IPS-18c (cell line): ENCODE data around the gene CHD2.
"Not testable (repeated sequence)": the region's sequence is repeated elsewhere in the genome, so short reads cannot be mapped to it uniquely, and the experiment has no call there.

Source experiments
- H3K4me3 ChIP-seq: 2 replicates; pipeline ENCODE4 v1.7.0; 2013; ENCODE audit warnings: low read depth, mild to moderate bottlenecking, low read length, moderate library complexity; ENCODE audit not compliant: insufficient read depth
- H3K9me3 ChIP-seq: one replicate; pipeline ENCODE4 v1.6.1; 2013; ENCODE audit warnings: mild to moderate bottlenecking, low read length, moderate library complexity; ENCODE audit not compliant: control insufficient read depth, insufficient read depth

Gene CHD2

DNA sequence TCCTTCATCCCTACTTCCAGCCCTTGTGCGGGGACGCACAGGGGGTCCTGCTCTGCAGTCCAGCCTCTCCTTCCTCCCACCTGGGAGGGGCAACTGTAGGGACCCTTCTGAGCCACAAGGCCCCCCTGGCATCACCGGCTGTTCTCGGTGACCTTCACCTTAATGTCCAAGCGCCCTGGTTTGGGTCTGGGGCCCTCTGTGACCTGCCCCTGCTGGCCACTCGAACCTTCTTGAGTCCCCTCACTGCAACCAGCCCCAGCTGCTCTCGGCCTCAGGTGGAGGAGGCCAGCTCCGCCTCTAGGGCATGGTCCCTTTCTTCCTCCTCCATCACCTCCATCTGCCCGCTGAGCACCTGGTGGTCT is 131.0 kb downstream of the CHD2 start:
- no peaks in the 10 kb centered on the region for H3K9me3 ChIP-seq
- no peak overlapping the region for H3K4me3 ChIP-seq

DNA sequence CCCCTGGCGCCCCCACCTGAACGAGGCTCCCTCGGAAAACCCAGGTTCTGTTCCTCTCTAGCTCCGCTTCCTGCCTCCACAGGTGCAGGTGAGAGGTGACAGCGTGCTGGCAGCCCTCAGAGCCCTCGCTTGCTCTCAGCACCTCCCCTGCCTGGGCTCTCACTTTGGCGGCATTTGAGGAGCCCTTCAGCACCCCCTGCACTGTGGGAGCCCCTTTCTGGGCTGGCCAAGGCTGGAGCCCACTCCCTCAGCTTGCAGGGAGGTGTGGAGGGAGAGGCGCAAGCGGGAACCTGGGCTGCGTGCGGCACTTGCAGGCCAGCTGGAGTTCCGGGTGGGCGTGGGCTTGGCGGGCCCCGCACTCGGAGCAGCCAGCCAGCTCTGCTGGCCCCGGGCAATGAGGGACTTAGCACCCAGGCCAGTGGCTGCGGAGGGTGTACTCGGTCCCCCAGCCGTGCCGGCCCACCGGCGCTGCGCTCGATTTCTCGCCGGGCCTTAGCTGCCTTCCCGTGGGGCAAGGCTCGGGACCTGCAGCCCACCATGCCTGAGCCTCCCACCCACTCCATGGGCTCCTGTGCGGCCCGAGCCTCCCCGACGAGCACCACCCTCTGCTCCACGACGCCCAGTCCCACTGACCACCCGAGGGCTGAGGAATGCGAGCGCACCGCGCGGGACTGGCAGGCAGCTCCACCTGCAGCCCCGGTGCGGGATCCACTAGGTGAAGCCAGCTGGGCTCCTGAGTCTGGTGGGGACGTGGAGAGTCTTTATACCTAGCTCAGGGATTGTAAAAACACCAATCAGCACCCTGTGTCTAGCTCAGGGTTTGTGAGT is 131.6 kb downstream of the CHD2 start:
- H3K9me3 ChIP-seq, H3K4me3 ChIP-seq: not testable (repeated sequence)

DNA sequence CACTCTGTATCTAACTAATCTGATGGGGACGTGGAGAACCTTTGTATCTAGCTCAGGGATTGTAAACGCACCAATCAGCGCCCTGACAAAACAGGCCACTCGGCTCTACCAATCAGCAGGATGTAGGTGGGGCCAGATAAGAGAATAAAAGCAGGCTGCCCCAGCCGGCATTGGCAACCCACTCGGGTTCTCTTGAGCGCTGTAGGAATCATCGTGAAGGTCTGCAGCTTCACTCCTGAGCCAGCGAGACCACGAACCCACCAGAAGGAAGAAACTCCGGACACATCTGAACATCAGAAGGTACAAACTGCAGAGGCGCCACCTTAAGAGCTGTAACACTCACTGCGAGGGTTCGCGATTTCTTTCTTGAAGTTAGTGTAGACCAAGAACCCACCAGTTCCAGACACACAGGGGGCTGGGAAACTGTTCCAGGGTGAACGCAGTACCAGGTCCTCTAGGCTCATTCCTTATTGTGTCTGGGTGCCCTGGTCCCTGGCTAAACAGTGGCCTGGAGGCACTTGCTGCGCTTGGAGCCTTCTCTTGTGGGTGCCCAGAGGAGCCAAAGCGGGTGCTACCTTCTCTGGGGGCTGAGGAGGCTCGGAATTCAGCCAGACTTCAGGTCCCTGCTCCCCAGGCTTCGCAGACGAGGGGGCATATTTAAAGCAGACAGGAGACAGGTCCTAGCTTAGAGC is 132.5 kb downstream of the CHD2 start:
- H3K4me3 ChIP-seq = not testable (repeated sequence)

DNA sequence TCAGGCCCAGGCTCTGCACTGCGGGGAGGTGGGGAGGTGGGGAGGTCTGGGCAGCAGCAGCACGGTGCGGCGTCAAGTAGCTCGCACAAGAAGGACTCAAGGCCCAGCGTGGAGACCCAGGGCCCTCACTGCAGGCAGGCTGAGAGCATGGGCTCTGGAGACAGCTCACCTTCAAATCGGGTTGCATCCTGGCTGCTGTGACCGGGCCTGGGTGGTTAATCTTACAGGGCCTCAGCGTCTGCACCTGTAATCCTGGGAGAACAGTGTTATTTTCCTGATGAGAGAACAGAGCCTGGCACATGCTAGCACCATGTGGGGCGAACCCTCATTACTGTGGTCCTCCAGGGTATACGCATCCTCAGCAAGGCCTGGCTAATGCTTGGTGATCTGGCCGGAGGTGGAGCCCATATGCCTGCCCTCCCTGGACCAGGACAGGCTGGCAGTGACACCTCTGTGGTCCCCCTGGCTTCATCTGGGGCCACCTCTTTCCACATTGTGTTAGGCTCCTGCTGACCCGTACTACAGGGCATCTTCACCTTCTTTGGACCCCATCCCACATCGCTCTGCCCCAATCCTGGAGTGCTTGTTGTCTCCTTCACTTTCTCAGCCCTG is 133.4 kb downstream of the CHD2 start:
- Histone ChIP-seq H3K9me3 (peaks cover 2% of the 10 kb centered on the region), H3K4me3 (no peak overlapping the region)

More for the DNA sequence above, 132.5 kb downstream of the CHD2 start:
- H3K9me3 ChIP-seq = not testable (repeated sequence)

DNA sequence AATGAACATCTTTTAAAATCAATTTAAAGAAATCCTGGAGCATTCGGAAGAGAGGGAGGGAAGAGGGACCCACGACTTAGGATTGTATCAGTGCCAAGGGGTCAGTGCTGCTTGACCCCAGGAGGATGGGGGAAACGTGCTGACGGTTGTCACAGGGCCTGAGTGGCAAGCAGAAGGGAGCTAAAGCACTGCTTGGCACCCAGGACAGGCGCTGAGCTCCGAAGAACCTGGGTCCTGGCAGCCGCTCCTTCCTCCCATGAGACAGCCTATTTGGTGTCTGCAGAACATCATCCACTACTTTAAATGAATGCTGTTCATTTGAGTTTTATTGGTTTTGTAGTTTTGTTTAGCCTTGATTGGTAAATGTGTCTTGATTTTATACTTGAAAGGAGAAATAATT is 134.4 kb downstream of the CHD2 start:
- no peak overlapping the region for H3K4me3 ChIP-seq
- peaks cover 2% of the 10 kb centered on the region for H3K9me3 ChIP-seq

DNA sequence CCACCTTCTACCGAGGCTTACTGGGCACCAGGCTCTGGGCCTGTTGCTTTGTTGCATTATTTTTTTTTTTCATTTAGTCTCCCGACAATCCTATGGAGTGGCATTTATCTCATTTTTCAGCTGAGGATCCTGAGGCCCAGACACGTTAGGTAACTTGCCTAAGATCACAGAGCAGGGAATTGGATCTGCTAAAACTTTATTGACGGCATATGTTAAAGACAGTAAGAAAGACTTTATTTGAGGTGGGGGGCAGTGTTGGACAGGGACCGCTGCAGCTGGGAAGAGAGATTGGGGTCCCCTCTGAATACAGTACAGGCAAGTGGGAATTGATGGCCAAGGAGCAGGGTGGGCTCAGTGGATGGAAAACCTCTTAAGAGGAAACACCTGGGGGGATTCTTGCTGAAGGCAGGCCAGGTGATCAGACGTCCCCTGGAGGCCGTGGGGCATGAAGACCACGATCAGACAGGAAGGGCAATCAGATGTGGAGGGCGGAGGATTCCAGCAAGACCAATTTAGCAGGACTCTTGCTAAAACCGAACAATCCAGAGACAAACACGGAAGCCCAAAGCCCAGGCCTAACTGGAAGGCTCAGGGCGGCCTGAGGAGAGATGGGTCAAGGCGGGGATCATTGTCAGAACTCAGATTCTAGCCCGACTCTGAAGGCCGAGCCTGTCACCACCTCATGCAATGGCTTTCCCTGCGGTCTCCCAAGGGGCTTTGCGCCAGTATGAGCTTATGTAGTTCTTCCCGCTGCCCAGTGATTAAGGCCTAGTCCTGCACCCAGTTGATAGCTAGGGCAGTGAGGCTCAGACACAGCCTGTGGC is 135.2 kb downstream of the CHD2 start:
- no peak overlapping the region for H3K4me3 ChIP-seq
- peaks cover 2% of the 10 kb centered on the region for H3K9me3 ChIP-seq

DNA sequence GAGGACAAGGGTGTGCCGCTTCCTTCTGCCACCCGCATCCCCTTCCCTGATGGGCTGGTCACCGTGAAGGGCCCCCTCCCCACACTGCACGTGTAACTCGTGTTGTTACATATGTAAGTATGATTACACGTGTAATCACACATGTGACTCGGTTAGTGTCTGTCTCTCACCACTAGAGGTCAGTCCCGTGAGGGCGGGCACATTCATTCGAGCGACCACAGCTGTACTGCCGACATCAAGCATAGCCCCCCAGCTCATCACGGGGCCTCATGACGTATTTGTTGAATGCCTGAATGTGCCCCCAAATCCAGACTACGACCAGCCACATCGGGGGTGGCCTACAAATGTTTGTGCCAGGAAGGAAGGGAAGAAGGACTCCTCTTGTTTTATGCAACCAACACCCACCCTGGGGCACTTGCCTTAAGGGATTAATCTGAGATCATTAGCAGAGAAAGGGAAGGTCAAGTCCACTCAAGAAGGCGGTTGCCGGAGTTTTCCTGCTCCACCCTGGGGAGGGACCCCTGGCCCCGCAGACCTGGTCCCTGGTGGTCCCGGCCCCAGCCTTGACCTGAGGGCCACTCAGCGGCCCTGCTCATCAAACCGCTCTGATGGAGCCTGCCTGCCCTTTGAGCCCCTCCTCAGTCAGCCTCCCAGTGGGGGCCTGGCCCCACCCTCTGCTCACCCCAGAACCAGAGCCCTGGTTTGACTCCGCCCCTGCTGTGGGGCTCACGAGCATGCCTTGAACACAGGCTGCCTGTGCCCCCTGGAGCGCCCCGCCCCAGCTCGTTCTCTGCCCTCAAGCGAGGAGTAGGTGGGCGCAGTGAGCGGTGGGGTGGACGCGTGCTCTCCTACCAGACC is 136.1 kb downstream of the CHD2 start:
- H3K9me3 ChIP-seq = peaks cover 2% of the 10 kb centered on the region
- H3K4me3 ChIP-seq = no peak overlapping the region

DNA sequence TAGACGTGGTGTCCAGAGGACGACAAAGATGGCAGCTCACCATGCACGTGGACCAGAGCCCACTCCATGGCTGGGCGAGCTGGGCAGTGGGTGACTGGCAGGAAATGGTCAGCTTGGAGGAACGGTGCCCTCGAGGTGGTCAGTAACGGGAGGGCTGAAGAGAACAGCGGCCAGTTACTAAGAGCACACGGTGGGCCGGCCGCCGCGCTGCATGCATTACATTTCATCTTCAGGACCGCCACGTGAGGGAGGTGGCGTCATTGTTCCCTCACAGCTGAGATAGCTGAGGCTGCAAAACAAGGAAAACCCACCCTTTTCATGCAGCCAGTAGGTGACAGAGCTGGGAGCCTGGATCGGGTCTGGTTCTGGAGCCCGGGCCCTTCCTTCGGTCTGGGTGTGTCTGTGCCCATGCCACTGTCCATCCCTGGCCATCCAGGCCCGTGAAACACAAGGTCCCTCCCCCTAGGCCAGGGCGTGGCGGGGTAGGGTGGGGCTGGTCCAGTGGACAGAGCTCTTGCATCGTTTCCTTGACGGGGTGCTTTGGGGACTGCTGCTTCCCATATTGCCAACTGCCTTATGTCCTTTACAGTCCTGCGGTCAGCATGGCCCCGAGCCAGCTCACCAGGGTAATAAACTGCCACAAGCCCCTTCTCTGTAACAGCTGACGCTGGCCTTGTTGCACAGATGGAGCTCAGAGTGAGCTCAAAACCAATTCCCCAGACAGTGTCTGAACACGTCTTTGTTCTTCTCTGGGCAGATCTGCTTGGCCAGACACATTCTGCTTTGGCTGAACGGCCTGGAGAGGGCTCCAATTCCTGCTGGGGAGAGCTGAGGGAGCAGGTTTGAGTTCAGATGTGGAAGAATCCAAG is 137.1 kb downstream of the CHD2 start:
- Histone ChIP-seq H3K4me3 (no peak overlapping the region), H3K9me3 (peaks cover 2% of the 10 kb centered on the region)

DNA sequence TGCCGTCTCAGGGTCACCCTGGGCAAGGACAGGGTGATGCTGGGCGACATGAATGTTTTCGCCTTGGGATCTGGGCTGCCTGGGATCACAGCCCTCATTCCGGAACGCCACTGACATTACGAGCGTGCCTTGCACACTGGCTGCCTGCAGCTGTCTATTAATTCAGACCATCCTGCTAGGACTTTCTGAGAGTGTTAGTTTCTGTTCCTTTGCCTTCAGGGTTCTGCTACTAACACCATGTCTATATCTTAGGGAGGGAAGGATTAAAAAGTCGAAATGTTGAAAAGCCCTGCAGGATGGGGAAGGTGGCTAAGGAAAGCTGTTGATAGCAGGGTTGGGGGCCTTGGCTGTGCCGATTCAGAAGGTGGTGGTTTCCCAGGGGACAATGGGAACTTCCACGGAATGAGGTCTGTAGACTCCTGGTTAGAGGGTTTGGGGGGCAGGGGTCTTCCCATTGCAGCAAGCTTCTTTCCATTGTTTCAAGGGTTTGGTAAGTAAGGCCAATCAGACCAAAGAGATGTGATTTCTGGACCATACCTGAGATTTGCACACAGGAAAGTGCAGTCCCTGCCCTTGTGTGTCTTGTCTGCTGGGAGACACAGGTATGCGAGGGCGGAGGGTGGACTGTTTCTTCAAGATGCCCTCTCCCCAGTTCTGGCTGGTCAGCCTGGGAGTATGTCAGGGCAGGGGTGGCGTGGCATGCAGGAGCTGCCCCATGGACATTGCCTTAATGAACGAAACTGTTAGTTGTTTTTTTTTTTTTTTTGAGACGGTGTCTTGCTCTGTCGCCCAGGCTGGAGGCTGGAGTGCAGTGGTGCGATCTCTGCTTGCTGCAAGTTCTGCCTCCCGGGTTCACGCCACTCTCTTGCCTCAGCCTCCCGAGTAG is 137.9 kb downstream of the CHD2 start:
- H3K9me3 ChIP-seq = peaks cover 4% of the 10 kb centered on the region
- H3K4me3 ChIP-seq = no peak overlapping the region

DNA sequence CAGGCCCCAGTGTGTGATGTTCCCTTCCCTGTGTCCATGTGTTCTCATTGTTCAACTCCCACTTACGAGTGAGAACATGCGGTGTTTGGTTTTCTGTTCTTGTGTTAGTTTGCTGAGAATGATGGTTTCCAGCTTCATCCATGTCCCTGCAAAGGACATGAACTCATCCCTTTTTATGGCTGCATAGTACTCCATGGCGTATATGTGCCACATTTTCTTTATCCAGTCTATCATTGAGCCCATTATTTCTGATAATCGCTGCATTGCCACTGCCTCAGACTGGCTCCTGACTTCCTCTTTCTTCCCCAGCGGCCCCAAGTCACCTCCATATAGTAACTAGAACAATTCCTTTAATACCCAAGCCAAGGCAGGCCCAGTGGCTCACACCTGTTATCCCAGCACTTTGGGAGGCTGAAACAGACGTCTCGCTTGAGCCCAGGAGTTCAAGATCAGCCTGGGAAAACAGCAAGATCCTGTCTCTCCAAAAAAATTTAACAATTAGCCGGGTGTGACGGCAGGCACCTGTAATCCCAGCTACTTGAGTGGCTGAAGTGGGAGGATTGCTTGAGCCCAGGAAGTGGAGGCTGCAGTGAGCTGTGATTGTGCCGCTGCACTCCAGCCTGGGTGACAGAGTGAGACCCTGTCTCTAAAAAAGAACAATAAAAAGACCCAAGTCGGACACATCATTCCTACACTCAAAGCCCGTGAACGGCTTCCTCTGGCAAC is 139.6 kb downstream of the CHD2 start:
- not testable (repeated sequence) for H3K4me3 ChIP-seq

DNA sequence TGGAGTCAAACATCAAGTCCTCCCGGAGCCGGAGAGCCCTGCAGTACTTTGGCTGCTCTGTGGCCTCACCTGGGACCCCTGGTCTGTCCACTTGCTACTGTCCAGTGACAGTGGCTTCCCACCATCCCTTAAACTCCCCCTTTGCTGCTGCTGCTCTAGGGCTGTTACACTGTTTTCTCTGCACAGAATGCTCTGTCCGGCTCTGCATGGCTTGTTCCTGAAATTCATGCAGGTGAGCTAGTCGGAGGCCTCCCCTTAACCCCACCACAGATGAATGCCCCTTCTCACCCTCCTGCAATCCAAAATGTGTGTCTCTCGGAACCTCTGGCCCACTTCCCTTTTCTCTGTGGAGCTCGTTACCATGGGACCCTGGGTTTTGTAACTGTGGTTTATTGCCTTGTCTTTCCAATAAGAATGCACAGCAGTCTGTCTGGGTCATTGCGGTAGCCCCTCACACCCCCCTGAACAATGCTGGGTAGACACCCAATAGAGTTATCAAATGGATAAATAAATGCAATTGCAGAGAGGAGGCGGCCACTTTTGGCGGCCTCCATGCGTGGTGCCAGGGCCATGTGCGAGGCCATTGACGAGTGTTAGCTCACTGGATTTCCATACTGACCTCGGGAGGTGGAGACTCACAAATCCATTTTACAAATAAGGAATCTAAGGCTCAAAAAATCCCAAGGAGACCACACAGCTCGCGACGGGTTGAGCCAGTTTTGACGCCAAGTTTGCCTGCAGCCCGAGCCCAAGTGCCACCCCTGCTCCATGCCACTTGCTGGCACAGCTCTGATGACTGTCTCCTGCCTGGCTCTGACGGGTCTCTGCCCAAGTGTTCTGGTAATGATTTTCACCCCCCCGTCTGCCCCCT is 140.4 kb downstream of the CHD2 start:
- Histone ChIP-seq H3K4me3 (no peak overlapping the region), H3K9me3 (peaks cover 4% of the 10 kb centered on the region)

More for the DNA sequence above, 139.6 kb downstream of the CHD2 start:
- not testable (repeated sequence) for H3K9me3 ChIP-seq

DNA sequence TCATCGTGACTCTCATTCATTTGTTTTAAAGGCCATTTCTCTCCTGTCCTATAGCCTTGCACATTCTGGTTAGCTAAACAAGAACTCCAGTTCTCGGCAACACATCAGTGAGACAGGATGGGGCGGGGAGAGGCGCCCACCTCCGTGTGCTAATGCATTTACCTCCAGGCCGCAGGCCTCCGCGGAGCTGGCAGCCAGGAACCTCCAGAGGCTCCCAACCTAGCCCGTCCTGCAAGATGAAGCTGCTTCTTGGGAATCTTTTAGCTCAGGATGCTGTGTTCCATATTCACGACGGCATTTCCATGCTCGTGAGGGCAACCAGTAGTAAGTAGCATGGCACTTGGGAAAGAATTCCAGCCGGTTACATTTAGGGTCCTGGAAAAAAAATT is 141.0 kb downstream of the CHD2 start:
- Histone ChIP-seq H3K9me3 (peaks cover 4% of the 10 kb centered on the region), H3K4me3 (no peak overlapping the region)

DNA sequence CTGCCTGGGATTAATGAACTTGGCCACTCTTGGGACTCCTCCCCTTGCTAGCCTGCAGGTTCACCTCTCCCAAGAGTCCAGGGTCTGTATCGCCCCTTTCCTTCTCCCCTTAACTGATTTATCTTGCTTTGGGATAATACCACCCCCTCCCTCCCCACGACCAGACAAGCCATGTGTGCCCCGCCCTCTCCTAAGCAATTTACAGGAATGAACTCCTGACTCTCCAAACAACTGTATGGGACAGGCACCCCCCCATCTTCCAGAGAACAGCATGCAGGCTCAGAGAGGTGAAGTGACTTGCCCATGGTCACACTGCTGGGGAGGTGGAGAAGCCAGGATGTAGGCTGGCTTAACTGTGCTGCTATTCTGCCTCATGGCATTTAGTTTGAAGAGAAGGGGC is 142.1 kb downstream of the CHD2 start:
- Histone ChIP-seq H3K9me3 (peaks cover 4% of the 10 kb centered on the region), H3K4me3 (no peak overlapping the region)
